ENCODE data around the gene RB1. TPM values are rescaled to one million over a fixed set of nuclear protein-coding genes. Genes with fewer than 3 reads are reported as not detected.

Gene RB1
- total RNA-seq, 1 experiment from 2014 or later: 36.7 TPM

GRCh38 chr13:48258002-48258401 lies 45.5 kb upstream of the RB1 start:
- Histone ChIP-seq H3K4me3 (replicated peaks in 1 of 2; ENCODE audit: low read depth in 1 of 2, low read length in 2 of 2) (no peak overlapping the region), H3K79me2 (ENCODE audit: insufficient read depth, low read length) (no peaks in the 10 kb centered on the region), H4K20me1 (ENCODE audit: insufficient read depth) (no peaks in the 10 kb centered on the region), H3K36me3 (ENCODE audit: control insufficient read depth in 1 of 2, insufficient read depth in 2 of 2, low read length in 2 of 2) (peaks cover 0 to 26% of the 10 kb centered on the region in 2 experiments; a peak in 2 of 4 replicates), H3K27me3 (ENCODE audit: insufficient read depth, low read length) (no peaks in the 10 kb centered on the region), H3K9ac (ENCODE audit: low read length) (no peak overlapping the region), H2AFZ (ENCODE audit: low read depth, low read length, poor library complexity, severe bottlenecking) (no peak overlapping the region), H3K4me2 (ENCODE audit: low read length) (no peak overlapping the region), H3K9me2 (ENCODE audit: insufficient read depth) (no peaks in the 10 kb centered on the region), H3K27ac (ENCODE audit: low read depth, low read length) (no peak overlapping the region), H3K4me1 (ENCODE audit: control insufficient read depth in 1 of 2, insufficient read depth in 2 of 2, low read length in 2 of 2) (peaks cover 0 to 6% of the 10 kb centered on the region in 2 experiments; a peak in 3 of 4 replicates), H3K9me3 (ENCODE audit: control insufficient read depth in 1 of 2, insufficient read depth in 1 of 2, low read depth in 1 of 2, low read length in 2 of 2) (no peaks in the 10 kb centered on the region)
- POLR2A ChIA-PET: no interaction called here
- intact Hi-C loops (cut with micrococcal nuclease): no loop called here
- RAD21 ChIA-PET (ENCODE audit: low non-redundant PET in 1 of 2, low total read pairs in 2 of 2, uncharacterized antibody in 2 of 2, unreplicated experiment in 2 of 2): no interaction called here
- no peak for ATAC-seq
- BruUV-seq (replicated peaks): no TSS peak
- CTCF ChIA-PET: no interaction called here
- no peak for DNase-seq (ENCODE audit: low read depth, low spot score)
- TF ChIP-seq CEBPB (IDR thresholded peaks at IDR 0.05; ENCODE audit: low read depth): no peak
- no peak for TF ChIP-seq TCF7L2 (IDR thresholded peaks at IDR 0.05; ENCODE audit: borderline replicate concordance, extremely low read depth, insufficient read depth, insufficient read length)
- no peak for TF ChIP-seq EZH2phosphoT487 (IDR thresholded peaks at IDR 0.05; ENCODE audit: borderline replicate concordance)
- no peak for TF ChIP-seq REST (IDR thresholded peaks at IDR 0.05; ENCODE audit: low read depth)
- no peak for TF ChIP-seq ZFX (IDR thresholded peaks at IDR 0.05)
- TF ChIP-seq ATF3 (IDR thresholded peaks at IDR 0.05): no peak
- TF ChIP-seq SRF (IDR thresholded peaks at IDR 0.05; ENCODE audit: low read depth): no peak
- no peak for TF ChIP-seq RAD21 (IDR thresholded peaks at IDR 0.05; ENCODE audit: low read depth)
- TF ChIP-seq SP1 (IDR thresholded peaks at IDR 0.05; ENCODE audit: low read depth): no peak
- TF ChIP-seq ZBTB33 (IDR thresholded peaks at IDR 0.05; ENCODE audit: extremely low read depth, insufficient replicate concordance, low read length): no peak
